ENCODE measurements around the gene ASB4.

DNA sequence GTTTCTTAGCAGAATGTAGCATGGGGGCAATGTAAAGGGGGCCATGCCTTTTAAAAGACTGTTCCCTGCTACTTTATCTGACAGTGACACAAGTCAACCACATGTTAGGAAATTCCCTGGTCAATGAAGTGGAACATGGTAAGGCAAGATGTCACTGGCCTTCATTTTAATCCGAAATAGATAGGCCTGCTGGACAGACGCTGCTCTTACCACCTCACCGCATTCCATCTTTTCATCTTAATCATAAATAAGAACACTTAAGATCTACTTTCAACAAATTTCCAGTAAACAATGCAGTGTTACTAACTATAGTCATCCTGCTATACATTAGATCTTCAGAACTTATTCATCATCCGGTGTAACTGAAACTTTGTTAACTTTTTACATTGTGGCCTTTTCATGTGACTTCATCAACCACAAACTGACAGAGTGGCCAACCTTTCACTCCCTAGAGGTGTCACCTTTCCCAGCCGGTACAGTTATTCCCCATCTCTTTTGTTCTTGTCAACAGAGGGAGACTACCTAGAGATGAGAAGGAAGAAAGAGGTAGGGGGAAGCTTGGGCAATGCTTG is 15.6 kb downstream of the ASB4 start:
- TF ChIP-seq, protein P1, sequence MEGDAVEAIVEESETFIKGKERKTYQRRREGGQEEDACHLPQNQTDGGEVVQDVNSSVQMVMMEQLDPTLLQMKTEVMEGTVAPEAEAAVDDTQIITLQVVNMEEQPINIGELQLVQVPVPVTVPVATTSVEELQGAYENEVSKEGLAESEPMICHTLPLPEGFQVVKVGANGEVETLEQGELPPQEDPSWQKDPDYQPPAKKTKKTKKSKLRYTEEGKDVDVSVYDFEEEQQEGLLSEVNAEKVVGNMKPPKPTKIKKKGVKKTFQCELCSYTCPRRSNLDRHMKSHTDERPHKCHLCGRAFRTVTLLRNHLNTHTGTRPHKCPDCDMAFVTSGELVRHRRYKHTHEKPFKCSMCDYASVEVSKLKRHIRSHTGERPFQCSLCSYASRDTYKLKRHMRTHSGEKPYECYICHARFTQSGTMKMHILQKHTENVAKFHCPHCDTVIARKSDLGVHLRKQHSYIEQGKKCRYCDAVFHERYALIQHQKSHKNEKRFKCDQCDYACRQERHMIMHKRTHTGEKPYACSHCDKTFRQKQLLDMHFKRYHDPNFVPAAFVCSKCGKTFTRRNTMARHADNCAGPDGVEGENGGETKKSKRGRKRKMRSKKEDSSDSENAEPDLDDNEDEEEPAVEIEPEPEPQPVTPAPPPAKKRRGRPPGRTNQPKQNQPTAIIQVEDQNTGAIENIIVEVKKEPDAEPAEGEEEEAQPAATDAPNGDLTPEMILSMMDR (IDR thresholded peaks at IDR 0.05), result no peak
- TF ChIP-seq POLR2A (IDR thresholded peaks at IDR 0.05), result no peak

Data from uterus (tissue), 2 donors.